K562 (cell line): Measurements from ENCODE around the gene WWP2. TPM values are rescaled to one million over a fixed set of nuclear protein-coding genes. Genes with fewer than 3 reads are reported as not detected.
A peak's percentile ranks its signal among the peaks of the same experiment; 100 is the strongest.

ENCODE experiments used
- ATAC-seq: fragments of 200-7000 bp; cut with Tn5 transposase; 3 replicates; pipeline ENCODE4 v1.9.1; 2020; ENCODE audit warnings: moderate library complexity
- BruUV-seq: library from RNA; stranded (reverse); fragments of 400-500 nt; replicated peaks from 2 replicates; lab custom pipeline; 2021; lab: Mats Ljungman, UMichigan
- CTCF ChIA-PET: fragments of 300-600 bp; formaldehyde crosslinking; extraction: SDS; loops from one replicate; lab custom pipeline; 2021; ENCODE audit warnings: low intra/inter-chr PET ratio; lab: Yijun Ruan, JAX
- POLR2A ChIA-PET: fragments of 300-600, 350-650 bp; sonication (Branson Sonifier 250); formaldehyde crosslinking; extraction: SDS; loops from one replicate; lab custom pipeline; 2021; ENCODE audit warnings: antibody characterized with exemption, inconsistent platforms; lab: Yijun Ruan, JAX
- DNase-seq, 4 experiments: peaks; one replicate each; pipeline versions ENCODE4 v3.0.0 to v3.0.0-alpha.2; 2011 to 2018; ENCODE audit warnings: low spot score in 3 of 4, mixed read lengths in 3 of 4; ENCODE audit errors: extremely low read depth in 1 of 4
- FAIRE-seq: peaks from 2 replicates; lab custom pipeline; 2011; peaks lifted over from hg19 to GRCh38; lab: Jason Lieb, UNC
- H2AFZ ChIP-seq: 2 replicates; pipeline ENCODE4 v1.6.0; 2011; ENCODE audit warnings: low read depth, low read length, control low read depth, inconsistent platforms
- H3K27ac ChIP-seq: fragments of 200-600 bp; 3 replicates; pipeline ENCODE4 v1.8.0; 2011; ENCODE audit warnings: low read depth, mild to moderate bottlenecking, control low read depth, inconsistent platforms, low read length, moderate library complexity, mixed read lengths; ENCODE audit errors: extremely low read depth
- H3K27me3 ChIP-seq, 2 experiments: fragments of 300-600 bp in 1 of 2; 2 replicates in 1 of 2; 3 replicates in 1 of 2; pipeline versions ENCODE4 v1.6.0 to v1.8.0; 2011; ENCODE audit warnings: inconsistent platforms in 2 of 2, low read length in 2 of 2, mild to moderate bottlenecking in 1 of 2, mixed read lengths in 1 of 2, moderate library complexity in 1 of 2; ENCODE audit not compliant: control insufficient read depth in 2 of 2, insufficient read depth in 2 of 2
- H3K36me3 ChIP-seq: fragments of 300-600 bp; 3 replicates; pipeline ENCODE4 v1.8.0; 2011; ENCODE audit warnings: mild to moderate bottlenecking, low read length, inconsistent platforms; ENCODE audit not compliant: control insufficient read depth, insufficient read depth
- H3K4me1 ChIP-seq, 2 experiments: fragments of 200-600 bp in 1 of 2; replicated peaks in 1 of 2; 2 replicates in 1 of 2; 3 replicates in 1 of 2; pipeline versions ENCODE4 v1.5.1 to v1.8.0; 2011; ENCODE audit warnings: inconsistent platforms in 2 of 2, low read length in 2 of 2, mild to moderate bottlenecking in 1 of 2, mixed read lengths in 1 of 2, moderate library complexity in 1 of 2; ENCODE audit not compliant: control insufficient read depth in 2 of 2, insufficient read depth in 2 of 2
- H3K4me2 ChIP-seq: 2 replicates; pipeline ENCODE4 v1.6.1; 2011; ENCODE audit warnings: low read length, control low read depth, inconsistent platforms, mixed read lengths; ENCODE audit not compliant: insufficient read depth
- H3K4me3 ChIP-seq: fragments of 200-600 bp; sonication (generic), shearing (Covaris generic); 2 replicates; pipeline ENCODE4 v1.5.1; 2016; ENCODE audit warnings: control low read depth, inconsistent platforms
- H3K79me2 ChIP-seq: fragments of 200-600 bp; 3 replicates; pipeline ENCODE4 v1.8.0; 2011; ENCODE audit warnings: low read length, inconsistent platforms; ENCODE audit not compliant: control insufficient read depth, insufficient read depth
- H3K9ac ChIP-seq, 2 experiments: 2 replicates each; pipeline versions ENCODE4 v1.6.0 to v1.6.1; 2011; ENCODE audit warnings: low read depth in 2 of 2, low read length in 2 of 2, control low read depth in 1 of 2, inconsistent platforms in 1 of 2, mild to moderate bottlenecking in 1 of 2, mixed read lengths in 1 of 2; ENCODE audit not compliant: insufficient read depth in 1 of 2
- H3K9me1 ChIP-seq: one replicate; pipeline ENCODE4 v1.6.0; 2011; ENCODE audit warnings: inconsistent platforms, mild to moderate bottlenecking, low read length, moderate library complexity; ENCODE audit not compliant: control insufficient read depth, insufficient read depth
- H3K9me3 ChIP-seq: replicated peaks from 2 replicates; pipeline ENCODE4 v1.5.1; 2011; ENCODE audit warnings: low read depth, low read length, inconsistent platforms; ENCODE audit not compliant: control insufficient read depth, insufficient read depth
- H4K20me1 ChIP-seq: replicated peaks from 2 replicates; pipeline ENCODE4 v1.6.1; 2011; ENCODE audit warnings: low read length, inconsistent platforms, mixed read lengths; ENCODE audit not compliant: control insufficient read depth, insufficient read depth
- CREB3 ChIP-seq: fragments of 450-650 bp; conservative IDR thresholded peaks from 2 replicates; pipeline ENCODE4 v1.6.1; 2016; ENCODE audit warnings: missing genetic modification characterization, low read depth, mild to moderate bottlenecking, missing compliant biosample characterization, moderate library complexity
- DACH1 ChIP-seq: fragments of 450-650 bp; IDR thresholded peaks from 2 replicates; pipeline ENCODE4 v1.6.1; 2018; ENCODE audit not compliant: partially characterized antibody
- HLTF ChIP-seq: fragments of 450-650 bp; IDR thresholded peaks from 2 replicates; pipeline ENCODE4 v1.6.1; 2016
- ILF3 ChIP-seq: fragments of 450-650 bp; IDR thresholded peaks from 2 replicates; pipeline ENCODE4 v1.6.1; 2018; ENCODE audit warnings: antibody characterized with exemption, mild to moderate bottlenecking, moderate library complexity, borderline replicate concordance
- KHSRP ChIP-seq: fragments of 450-650 bp; IDR thresholded peaks from 2 replicates; pipeline ENCODE4 v1.6.1; 2017
- NR4A1 ChIP-seq, 2 experiments: fragments of 250-450 bp in 1 of 2; fragments of 450-650 bp in 1 of 2; sonication (Bioruptor Pico) in 1 of 2; IDR thresholded peaks; 2 replicates each; pipeline versions ENCODE4 v1.4.0 to v1.6.1; 2016 to 2020; ENCODE audit warnings: mild to moderate bottlenecking in 2 of 2, missing compliant biosample characterization in 1 of 2, missing genetic modification characterization in 1 of 2, moderate library complexity in 1 of 2
- RBM25 ChIP-seq: fragments of 200-400 bp; formaldehyde crosslinking; IDR thresholded peaks from 2 replicates; pipeline ENCODE4 v1.6.1; 2018; ENCODE audit warnings: low read length, low read depth, moderate library complexity; ENCODE audit not compliant: severe bottlenecking
- TCF7 ChIP-seq: sonication (generic); IDR thresholded peaks from 2 replicates; pipeline ENCODE4 v1.6.1; 2016; ENCODE audit warnings: antibody characterized with exemption, borderline replicate concordance
- ZNF263 ChIP-seq: sonication (generic); formaldehyde crosslinking; IDR thresholded peaks from 2 replicates; pipeline ENCODE4 v1.8.0; 2022; ENCODE audit warnings: mild to moderate bottlenecking, missing genetic modification reagents, borderline replicate concordance
- WGBS: fragments of 100-300 bp; shearing (Covaris generic); methylation state at CpG from one replicate; pipeline ENCODE4 v1.1.6; 2016; ENCODE audit warnings: low coverage, mixed read lengths; ENCODE audit not compliant: insufficient coverage; ENCODE audit errors: missing lambda C conversion rate; 5-methylcytosine and 5-hydroxymethylcytosine counted together
- in situ Hi-C: fragments of 300-500 bp; cut with MboI; formaldehyde crosslinking; loops from 4 replicates; pipeline ENCODE4 v1.15.0; 2018; ENCODE audit warnings: inconsistent platforms, mixed read lengths
- intact Hi-C: fragments of 100-400 bp; cut with micrococcal nuclease; formaldehyde crosslinking; loops from 2 replicates; pipeline ENCODE4 v1.14.2; 2022
- polyA plus RNA-seq, 8 experiments: library from polyadenylated mRNA; depleted of rRNA in 4 of 8; stranded (reverse) in 5 of 8; unstranded in 3 of 8; fragments of >200 nt; fragmentation: Nextera tagmentation in 2 of 8; fragmentation: Illumina TruSeq in 1 of 8; extraction: Ambion mirVana in 2 of 8; extraction: Trizol in 1 of 8; gene quantifications; 2 replicates each; pipeline versions ENCODE4 v1.2.1 to v1.2.3, GENCODE V29; 2011 to 2014; ENCODE audit warnings: inconsistent platforms in 1 of 8, missing spikeins in 1 of 8
- total RNA-seq, 7 experiments: library from RNA; depleted of rRNA in 6 of 7; stranded (reverse); fragments of >200 nt in 6 of 7; fragmentation: Illumina TruSeq in 2 of 7; extraction: Trizol in 2 of 7; gene quantifications; 2 replicates each; pipeline versions ENCODE4 v1.2.1 to v1.2.3, GENCODE V29; 2011 to 2021; ENCODE audit warnings: low replicate concordance in 1 of 7

WWP2 gene
- total and polyA plus RNA-seq, 9 of the 15 experiments (the other 6 are each of a cell fraction or from before 2014, with no cell fraction given), result 1.9 to 34.4 (median 14.6) TPM

- TF ChIP-seq TCF7, result no peak
- no peak for TF ChIP-seq NR4A1 (CRISPR knock-in tag; IDR thresholded peaks at IDR 0.05)
- TF ChIP-seq NR4A1 (tag; IDR thresholded peaks at IDR 0.05), result no peak
- TF ChIP-seq DACH1, result no peak
- no peak for TF ChIP-seq KHSRP
- no peak for TF ChIP-seq HLTF
These were observed 118.6 kb downstream of the WWP2 start (continued) for GRCh38 chr16:69880640-69881133.

GRCh38 chr16:69881141-69881540, 119.0 kb downstream of the WWP2 start:
- Histone ChIP-seq H3K27ac (no peak overlapping the region), H3K4me2 (no peak overlapping the region), H3K36me3 (0 out of 3 replicates have a peak, but pooled peaks cover 6% of the 10 kb centered on the region), H3K9me1 (no peaks in the 10 kb centered on the region), H2AFZ (no peak overlapping the region), H3K4me1 (no peaks in the 10 kb centered on the region), H3K9me3 (peaks cover 5% of the 10 kb centered on the region), H3K9ac (no peak overlapping the region), H4K20me1 (no peaks in the 10 kb centered on the region), H3K79me2 (no peaks in the 10 kb centered on the region), H3K4me3 (no peak overlapping the region), H3K27me3 (no peaks in the 10 kb centered on the region)
- in situ Hi-C loops, result no loop called here
- TF ChIP-seq CREB3 (tag) (no peak), ZNF263 (CRISPR knock-in tag) (no peak), ILF3 (no peak), RBM25 (peak; percentile 62)
- ChIA-PET CTCF (no interaction called here), POLR2A (no interaction called here)
- no peak for FAIRE-seq
- intact Hi-C loops, result no loop called here
- ATAC-seq, result no peak
- WGBS, result 86% methylated on average over 4 of the region's 4 CpGs
- no peak for DNase-seq
- no TSS peak for BruUV-seq
